Stimulated activated naive CD8-positive, alpha-beta T cell treated with anti-CD3 and anti-CD28 coated beads, Interleukin-15, Interleukin-2, amounts not matched to agents 100 U/mL and 50 U/mL, for 24 hours (primary cell): Measurements from ENCODE around the gene NOTUM.

Experiments used
- ATAC-seq: fragments of 150-1000 bp; cut with Tn5 transposase; one replicate; pipeline ENCODE4 v1.10.0; 2021
- DNase-seq: peaks from one replicate; pipeline ENCODE4 v3.0.0; 2021

Gene NOTUM

DNA sequence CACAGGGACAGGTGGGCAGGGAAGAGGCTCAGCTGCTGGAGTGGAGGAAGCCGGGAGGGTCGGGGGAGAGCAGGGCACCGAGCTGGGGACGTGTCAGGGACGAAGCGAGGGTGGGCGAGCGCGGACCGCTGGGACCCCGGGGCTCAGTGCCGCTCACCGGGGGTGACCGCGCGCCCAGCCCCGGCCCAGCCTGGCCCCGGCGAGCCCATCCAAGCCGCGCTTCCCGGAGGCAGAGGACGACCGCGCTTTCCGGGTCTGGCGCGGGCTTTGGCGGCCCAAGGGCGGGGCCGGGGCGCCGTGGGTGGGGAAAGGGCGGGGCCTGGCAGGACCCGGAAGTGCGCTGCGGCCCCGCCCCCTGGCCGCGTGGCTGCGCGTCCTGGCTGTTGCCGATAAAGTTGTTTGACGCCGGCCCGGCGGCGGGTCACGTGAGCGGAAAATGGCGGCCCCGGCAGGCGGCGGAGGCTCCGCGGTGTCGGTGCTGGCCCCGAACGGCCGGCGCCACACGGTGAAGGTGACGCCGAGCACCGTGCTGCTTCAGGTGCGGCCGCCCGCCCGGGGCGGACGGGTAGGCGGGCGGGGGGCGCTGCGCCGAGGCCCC lies 16.3 kb upstream of the NOTUM start, which contains the start of gene ASPSCR1:
TSS of gene ASPSCR1 (plus strand) at position 419 of the 598 bp plus-strand sequence. CDS start at position 437, 18 bp downstream.
- ATAC-seq: peak; percentile 89
- DNase-seq: peak; percentile 95

GRCh38 chr17:81976332-81977210 lies 15.6 kb upstream of the NOTUM start:
- peak; percentile 60 for DNase-seq
- peak; percentile 8 for ATAC-seq

- no peak for ATAC-seq
Measured at GRCh38 chr17:81973432-81973831, 12.4 kb upstream of the NOTUM start.

DNA sequence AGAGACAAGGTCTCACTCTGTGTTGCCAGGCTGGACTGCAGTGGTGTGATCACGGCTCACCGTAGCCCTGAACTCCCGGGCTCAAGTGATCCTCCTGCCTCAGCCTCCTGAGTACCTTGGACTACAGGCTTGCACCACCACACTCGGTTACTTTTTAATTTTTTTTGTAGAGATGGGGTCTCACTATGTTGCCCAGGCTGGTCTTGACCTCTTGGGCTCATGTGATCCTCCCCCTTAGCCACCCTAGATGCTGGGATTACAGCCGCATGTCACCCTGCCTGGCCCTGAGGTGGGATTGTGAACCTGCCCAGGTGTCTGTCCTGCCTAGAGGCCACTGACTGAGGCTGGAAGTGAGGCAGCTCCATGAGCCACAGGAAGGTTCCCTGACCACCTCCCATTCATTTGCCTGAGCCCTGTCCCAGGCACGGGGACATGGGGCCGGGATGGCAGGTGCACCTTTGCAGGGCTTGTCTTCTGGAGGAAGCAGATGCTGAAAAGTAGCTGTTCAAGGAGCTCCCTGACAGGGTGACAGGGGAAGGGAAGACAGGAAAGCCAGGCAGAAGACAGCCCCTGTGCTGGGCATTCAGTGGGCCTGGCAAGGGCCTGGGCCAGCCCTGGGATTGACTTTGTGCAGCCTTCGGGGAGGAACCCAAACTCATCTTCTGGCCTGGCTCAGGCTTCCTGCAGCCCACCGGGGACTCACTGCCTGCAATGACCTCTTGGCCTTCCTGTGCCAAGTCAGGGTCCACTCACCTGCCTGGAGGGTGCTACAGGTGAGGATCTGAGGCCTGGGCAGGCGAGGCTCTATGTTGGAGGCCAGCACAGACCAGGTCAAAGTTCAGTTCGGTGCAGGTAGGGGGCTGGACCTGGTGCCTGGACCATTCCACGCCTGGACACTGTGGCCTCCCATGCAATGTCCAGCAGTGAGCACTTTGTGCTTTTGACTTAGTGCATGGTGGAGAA lies 8.1 kb upstream of the NOTUM start:
- no peak for DNase-seq
- no peak for ATAC-seq

More at GRCh38 chr17:81973432-81973831, 12.4 kb upstream of the NOTUM start:
- DNase-seq: no peak

DNA sequence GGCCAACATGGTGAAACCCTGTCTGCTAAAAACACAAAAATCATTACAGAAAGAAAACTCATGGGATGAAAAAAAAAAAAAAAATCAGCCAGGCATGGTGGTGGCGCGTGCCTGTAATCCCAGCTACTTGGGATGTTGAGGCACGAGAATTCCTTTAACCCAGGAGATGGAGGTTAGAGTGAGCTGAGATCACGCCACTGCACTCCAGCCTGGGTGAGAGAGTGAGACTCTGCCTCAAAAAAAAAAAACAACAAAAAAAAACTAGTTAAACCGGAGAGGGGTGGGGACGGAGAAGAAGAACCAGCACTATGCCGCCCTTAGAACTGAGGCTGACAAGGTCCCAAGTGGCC lies 7.4 kb upstream of the NOTUM start:
- no peak for DNase-seq
- no peak for ATAC-seq

DNA sequence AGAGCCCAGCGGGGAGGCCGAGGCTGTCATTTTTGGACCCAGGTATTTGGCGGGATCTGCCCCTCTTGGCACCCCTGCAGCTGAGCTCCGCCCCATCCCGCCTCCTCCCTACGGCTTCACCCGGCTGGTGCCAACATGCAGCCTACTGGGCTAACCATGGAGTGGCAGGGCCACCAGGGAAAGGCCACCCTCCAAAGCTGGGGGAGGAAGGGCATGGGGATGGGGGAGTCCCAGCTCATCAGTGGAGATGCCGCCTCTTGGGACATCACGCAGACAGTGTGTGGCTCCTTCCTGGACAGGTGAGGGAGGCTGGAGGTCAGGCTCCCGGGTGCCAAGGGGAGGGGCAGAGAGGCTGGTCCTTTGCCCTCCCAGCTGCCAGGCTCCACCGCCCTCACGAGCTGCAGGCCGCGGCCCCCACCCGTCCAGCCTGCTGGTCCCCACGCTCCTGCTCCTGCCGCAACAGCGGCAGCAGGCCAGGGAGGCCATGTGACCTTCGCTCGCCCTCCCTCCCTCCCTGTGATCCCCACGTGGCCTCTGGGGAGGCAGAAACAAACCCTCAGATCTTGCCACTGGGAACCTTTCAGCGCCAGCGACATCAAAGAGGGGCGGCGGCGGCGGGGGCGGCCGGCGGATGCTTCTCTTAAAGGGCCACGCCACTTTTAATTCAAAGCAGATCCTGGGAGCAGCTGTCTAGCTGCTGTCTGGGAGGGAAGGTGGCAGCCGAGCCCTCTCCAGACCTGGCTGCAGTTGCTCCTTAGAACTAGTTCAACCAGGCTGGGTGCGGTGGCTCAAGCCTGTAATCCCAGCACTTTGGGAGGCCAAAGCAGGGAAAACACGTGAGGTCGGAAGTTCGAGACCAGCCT lies 6.8 kb upstream of the NOTUM start:
- peak; percentile 94 for ATAC-seq
- peak; percentile 90 for DNase-seq

- ATAC-seq (no peak), DNase-seq (no peak)
Measured at GRCh38 chr17:81967244-81967532, 6.2 kb upstream of the NOTUM start.

- ATAC-seq (no peak), DNase-seq (no peak)
Measured at GRCh38 chr17:81966343-81967243, 5.6 kb upstream of the NOTUM start.

GRCh38 chr17:81964081-81964849 lies 3.3 kb upstream of the NOTUM start:
- ATAC-seq (no peak), DNase-seq (no peak)

DNA sequence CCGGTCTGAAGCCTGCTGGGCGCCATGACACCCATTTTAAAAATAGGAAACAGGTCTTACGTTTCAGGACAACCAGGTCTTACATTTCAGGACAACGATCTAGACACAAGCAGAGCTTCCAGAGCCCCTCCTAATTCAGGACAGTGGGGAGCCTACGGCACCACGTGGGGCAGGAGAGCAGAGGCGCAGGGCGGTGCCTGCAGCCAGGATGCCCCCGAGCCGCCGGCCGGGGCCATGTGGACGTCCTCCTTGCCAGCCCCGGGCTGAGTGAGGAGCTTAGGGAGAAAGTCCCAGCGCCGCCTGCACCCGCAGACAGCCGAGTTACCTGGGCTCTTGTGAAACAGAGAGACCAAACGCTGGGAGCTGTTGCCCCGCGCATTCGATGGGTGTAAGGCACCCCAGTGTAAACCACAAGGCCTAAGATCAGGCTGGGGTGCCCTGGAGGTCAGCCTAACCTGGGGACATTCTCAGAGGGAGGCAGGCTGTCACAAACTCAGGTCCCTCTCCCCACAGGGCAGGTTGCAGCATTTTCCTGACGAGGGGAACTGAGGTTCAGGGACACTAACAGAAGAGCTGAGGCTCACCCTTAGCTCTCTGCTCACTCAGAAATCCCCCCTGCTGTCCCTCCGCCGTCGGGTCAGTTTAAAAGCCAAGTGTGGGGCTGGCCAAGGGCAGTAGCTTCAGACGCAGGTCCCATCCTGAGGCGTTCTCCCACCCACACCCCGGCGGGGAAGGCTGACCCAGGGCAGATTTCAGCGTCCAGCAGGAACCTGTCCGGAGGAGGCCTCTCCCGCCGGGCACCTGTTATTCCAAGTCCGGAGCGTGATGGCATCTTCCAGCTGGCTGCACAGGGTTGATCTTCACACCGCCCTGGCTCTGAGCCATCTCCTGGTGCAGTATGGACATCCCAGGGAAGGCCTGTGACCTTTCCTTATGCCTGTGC lies 1.8 kb upstream of the NOTUM start:
- ATAC-seq: no peak
- DNase-seq: no peak

DNA sequence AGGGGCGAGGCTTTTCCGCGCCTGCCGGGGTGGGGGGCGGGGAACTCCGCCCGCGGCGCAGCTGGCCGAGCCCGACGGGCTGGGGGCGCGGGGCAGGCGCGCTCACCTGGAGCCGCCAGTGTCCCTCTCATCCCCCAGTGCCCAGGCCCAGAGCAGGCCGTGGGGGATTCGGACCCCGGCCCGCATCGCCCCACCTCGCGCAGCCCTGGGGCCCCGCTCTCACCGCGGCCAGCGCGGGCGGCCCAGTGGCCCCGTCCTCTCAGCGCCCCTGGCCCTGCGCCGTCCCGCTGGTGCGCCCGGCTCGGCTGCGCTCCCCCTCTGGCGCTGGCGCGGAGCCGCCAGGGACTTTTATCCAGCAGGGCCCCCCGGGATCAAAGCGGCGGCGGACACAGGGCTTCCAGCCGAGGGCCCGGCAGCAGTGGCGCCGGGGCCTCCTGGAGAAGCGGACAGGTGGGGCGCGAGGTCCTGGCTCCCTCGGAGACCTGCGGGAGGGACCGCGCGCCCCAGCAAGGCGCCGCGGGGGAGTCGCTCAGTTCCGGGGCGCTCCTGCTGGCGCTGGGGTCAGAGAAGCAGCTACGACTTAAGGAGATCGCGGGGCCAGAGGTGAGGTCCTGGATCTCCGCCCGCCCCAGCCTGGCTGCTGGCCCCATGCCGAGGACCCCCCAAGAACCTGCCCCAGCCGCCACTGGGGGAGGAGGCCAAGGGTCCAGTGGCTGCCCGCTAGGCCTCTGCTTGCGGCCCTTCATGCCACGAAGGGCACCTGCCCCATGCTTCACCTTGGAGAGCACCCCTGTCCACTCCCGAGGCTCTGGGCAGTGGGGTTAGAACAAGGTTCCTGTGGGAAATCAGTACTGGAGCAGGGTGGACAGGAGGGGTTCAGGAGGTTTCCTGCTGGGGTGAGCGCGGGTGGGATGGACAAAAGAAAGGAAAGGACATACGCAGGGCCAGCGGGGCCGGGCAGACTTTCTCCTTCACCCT lies 823 bp upstream of the NOTUM start:
- ATAC-seq (no peak), DNase-seq (no peak)

GRCh38 chr17:81960130-81960958 lies 643 bp downstream of the NOTUM start:
- ATAC-seq: no peak
- DNase-seq: no peak

DNA sequence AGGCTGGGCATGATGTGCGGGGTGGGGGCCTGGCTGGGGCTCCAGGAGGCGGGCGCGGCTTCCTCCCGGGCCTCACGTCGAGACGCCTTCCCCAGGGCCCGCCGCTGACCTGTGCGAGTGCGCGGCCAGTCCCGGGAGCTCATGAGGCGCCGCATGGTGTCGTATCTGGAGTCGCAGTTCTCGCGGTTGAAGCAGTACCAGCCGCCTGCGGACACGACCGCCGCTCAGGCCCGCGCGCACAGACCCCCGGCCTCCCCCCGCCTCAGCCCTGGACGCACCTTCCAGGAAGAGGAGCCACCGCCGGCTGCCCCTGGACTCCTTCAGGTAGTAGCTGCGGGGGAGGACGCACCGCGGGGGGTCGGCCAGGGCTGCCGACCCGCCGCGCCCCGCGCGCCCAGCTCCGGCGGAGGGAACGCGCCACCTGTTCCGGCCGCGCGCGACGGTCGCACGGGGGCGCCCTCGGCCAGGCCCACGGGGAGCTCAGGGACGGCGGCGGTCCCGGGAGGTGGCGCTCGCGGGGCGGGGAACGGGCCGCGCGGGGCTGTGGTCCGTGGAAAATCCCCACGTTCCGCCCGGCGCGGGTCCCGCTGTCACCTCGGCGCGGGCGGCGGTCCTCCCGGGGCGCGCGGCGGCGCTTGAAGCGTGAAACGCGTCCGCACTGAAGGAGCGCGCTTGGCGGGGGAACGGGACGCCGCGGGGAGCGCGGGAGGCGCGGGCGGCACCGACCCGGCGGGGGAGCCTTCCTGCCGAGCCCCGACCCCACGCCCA lies 1.4 kb downstream of the NOTUM start:
- DNase-seq (peak; percentile 88), ATAC-seq (peak; percentile 92)

DNA sequence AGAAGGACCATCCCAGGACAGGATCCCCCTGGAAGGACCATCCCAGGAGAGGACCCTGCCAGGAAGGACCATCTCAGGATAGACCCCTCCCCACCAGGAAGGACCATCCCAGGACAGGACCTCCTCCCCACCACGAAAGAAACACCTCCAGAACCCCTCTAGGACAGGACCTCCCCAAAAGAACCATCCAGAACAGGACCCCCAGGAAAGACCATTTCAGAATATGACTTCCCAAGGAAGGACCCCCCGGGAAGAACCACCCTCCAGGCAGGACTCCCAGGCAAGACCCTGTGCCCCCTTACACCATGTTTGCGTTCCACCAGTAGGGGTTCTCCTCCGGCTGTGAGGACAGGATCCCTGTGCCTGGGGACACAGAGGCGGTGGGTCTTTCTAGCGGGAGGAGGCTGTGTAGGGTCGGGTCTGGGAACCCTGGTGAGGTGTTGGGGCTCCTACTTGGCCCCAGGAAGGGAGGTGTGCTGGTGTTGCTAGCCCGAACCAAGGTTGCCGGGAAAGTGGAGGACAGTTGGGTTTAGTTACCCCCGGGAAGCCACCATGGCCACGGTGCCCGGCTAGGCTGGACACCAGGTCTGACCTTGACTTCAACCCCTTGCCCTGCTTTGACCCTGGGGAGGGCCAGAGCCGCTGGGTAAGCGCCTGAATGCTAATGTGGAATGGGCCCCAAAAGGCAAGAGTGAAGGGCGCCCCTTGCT lies 2.2 kb downstream of the NOTUM start:
- no peak for DNase-seq
- ATAC-seq: no peak
